ENCODE data around the gene ZFR2. TPM values are rescaled to one million over a fixed set of nuclear protein-coding genes. Genes with fewer than 3 reads are reported as not detected.
A peak's percentile ranks its signal among the peaks of the same experiment; 100 is the strongest.

Gene ZFR2
- total RNA-seq, 2 experiments from 2014 or later: 0.73 to 0.82 TPM

DNA sequence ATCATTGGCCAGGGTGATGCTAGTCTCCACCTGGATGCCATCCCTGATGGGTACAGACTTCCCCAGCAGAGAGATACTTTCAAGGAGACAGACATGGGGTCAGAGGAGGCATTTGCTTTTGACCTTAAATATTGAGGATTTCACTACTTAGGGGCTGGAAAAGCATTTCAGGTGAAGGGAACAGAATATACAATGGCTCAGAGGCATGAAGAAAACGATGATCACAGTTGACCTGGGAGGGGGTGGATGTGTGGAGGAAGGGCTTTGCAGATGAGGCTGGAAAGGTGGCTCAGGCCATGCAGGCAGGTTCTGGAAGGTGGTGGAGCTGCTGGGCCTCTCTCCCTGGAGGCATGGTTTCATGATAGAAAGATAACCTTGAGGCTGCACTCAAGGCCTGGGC is 86.5 kb downstream of the ZFR2 start:
- H3K36me3 Mint-ChIP-seq (ENCODE audit: low read depth): peaks cover 19% of the 10 kb centered on the region
- H3K27ac Mint-ChIP-seq: no peak overlapping the region
- H3K9me3 Mint-ChIP-seq: peaks cover 4% of the 10 kb centered on the region
- ChIA-PET POLR2A (interaction anchor here (1.6 kb wide), 1 partner anchor 19 kb away, joined by 4 read pairs; the partner anchor contains the start of gene MRPL54), CTCF (no interaction called here)
- DNase-seq (no peak), ATAC-seq (ENCODE audit: poor library complexity) (no peak)
- no peak overlapping the region for H3K4me3 ChIP-seq (ENCODE audit: low read length)
- peaks cover 18% of the 10 kb centered on the region for H3K4me1 ChIP-seq (ENCODE audit: insufficient read depth, low read length)
- H3K27me3 ChIP-seq (ENCODE audit: control insufficient read depth in 1 of 2, insufficient read depth in 2 of 2, low read length in 2 of 2): no peaks in the 10 kb centered on the region
- H3K4me1 Mint-ChIP-seq (ENCODE audit: low read depth): peaks cover 8% of the 10 kb centered on the region
- peaks cover 4% of the 10 kb centered on the region for H3K36me3 ChIP-seq (ENCODE audit: insufficient read depth, low read length)
- intact Hi-C loops (cut with DNase I, micrococcal nuclease): loop anchor here in 1 of 2 experiments (5.0 kb wide), 1 partner anchor 40 kb away; no protein-coding TSS in a partner anchor
- H3K4me3 Mint-ChIP-seq: peak overlapping the region; percentile 73
- peaks cover 17 to 41% of the 10 kb centered on the region in 2 experiments for H3K9me3 ChIP-seq (ENCODE audit: control insufficient read depth in 1 of 2, insufficient read depth in 1 of 2, low read length in 2 of 2)
- TF ChIP-seq, protein P1, sequence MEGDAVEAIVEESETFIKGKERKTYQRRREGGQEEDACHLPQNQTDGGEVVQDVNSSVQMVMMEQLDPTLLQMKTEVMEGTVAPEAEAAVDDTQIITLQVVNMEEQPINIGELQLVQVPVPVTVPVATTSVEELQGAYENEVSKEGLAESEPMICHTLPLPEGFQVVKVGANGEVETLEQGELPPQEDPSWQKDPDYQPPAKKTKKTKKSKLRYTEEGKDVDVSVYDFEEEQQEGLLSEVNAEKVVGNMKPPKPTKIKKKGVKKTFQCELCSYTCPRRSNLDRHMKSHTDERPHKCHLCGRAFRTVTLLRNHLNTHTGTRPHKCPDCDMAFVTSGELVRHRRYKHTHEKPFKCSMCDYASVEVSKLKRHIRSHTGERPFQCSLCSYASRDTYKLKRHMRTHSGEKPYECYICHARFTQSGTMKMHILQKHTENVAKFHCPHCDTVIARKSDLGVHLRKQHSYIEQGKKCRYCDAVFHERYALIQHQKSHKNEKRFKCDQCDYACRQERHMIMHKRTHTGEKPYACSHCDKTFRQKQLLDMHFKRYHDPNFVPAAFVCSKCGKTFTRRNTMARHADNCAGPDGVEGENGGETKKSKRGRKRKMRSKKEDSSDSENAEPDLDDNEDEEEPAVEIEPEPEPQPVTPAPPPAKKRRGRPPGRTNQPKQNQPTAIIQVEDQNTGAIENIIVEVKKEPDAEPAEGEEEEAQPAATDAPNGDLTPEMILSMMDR (IDR thresholded peaks at IDR 0.05): no peak
- H3K27me3 Mint-ChIP-seq: no peaks in the 10 kb centered on the region
- no peak overlapping the region for H3K27ac ChIP-seq (ENCODE audit: low read depth in 1 of 2, low read length in 2 of 2)

DNA sequence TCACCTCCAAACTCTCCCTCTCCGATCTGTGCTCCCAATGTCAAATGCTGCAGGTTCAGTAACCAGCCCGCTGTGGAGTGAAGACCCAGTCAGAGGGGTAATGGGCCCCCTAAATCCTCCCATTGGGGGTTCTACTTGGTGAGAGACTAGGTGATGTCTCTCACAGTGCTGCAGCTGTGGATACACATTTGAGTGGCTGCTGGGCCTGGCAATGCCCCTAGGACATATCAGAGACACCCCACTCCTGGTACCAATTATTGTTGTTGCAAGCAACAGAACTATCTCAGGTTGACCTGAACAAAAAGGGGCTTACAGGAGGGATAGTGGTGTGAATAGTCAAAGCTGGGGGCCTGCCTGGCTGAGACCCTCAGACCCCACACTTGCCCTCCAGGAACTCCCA is 87.2 kb downstream of the ZFR2 start:
- H3K4me1 ChIP-seq (ENCODE audit: insufficient read depth, low read length): peaks cover 16% of the 10 kb centered on the region
- H3K4me3 Mint-ChIP-seq: no peak overlapping the region
- ChIA-PET POLR2A (interaction anchor here (2.4 kb wide), 1 partner anchor 19 kb away, joined by 11 read pairs; the partner anchor contains the start of gene MRPL54), CTCF (no interaction called here)
- intact Hi-C loops (cut with DNase I, micrococcal nuclease): loop anchor here in 1 of 2 experiments (5.0 kb wide), 1 partner anchor 41 kb away; no protein-coding TSS in a partner anchor
- no peaks in the 10 kb centered on the region for H3K27me3 Mint-ChIP-seq
- peaks cover 4% of the 10 kb centered on the region for H3K9me3 Mint-ChIP-seq
- H3K36me3 Mint-ChIP-seq (ENCODE audit: low read depth): peaks cover 19% of the 10 kb centered on the region
- TF ChIP-seq, protein P1 (IDR thresholded peaks at IDR 0.05): no peak
- no peak for ATAC-seq (ENCODE audit: poor library complexity)
- H3K27ac ChIP-seq (ENCODE audit: low read depth in 1 of 2, low read length in 2 of 2): no peak overlapping the region
- H3K4me1 Mint-ChIP-seq (ENCODE audit: low read depth): peaks cover 8% of the 10 kb centered on the region
- H3K9me3 ChIP-seq (ENCODE audit: control insufficient read depth in 1 of 2, insufficient read depth in 1 of 2, low read length in 2 of 2): peaks cover 17 to 41% of the 10 kb centered on the region in 2 experiments
- no peak overlapping the region for H3K4me3 ChIP-seq (ENCODE audit: low read length)
- no peak overlapping the region for H3K27ac Mint-ChIP-seq
- no peaks in the 10 kb centered on the region for H3K27me3 ChIP-seq (ENCODE audit: control insufficient read depth in 1 of 2, insufficient read depth in 2 of 2, low read length in 2 of 2)
- DNase-seq: no peak
- peaks cover 4% of the 10 kb centered on the region for H3K36me3 ChIP-seq (ENCODE audit: insufficient read depth, low read length)

DNA sequence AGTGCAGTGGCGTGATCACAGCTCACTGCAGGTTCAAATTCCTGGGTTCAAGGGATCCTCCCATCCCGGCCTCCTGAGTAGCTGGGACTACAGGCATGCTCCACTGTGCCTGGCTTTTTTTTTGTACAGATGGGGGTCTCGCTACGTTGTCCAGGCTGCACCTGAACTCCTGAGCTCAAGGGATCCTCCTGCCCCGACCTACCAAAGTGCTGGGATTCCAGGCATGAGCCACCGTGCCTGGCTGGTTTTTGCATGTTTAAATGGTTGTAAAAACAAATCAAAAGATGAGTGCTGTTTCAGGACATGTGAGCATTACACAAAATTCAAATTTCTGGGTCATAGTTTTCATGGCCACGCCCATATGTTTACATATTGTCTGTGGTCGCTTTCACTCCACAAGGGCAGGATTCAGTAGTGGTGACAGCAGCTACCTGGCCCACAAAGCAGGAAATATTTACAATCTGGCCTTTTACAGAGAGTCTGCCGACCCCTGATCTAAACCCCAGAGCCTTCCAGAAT is 88.0 kb downstream of the ZFR2 start:
- peaks cover 13% of the 10 kb centered on the region for H3K4me1 ChIP-seq (ENCODE audit: insufficient read depth, low read length)
- ChIA-PET CTCF (no interaction called here), POLR2A (interaction anchor here (0.9 to 2.4 kb wide), 2 partner anchors 18 to 32 kb away, joined by 3 to 11 read pairs; partner anchors contain the start of gene MRPL54)
- H3K27me3 ChIP-seq (ENCODE audit: control insufficient read depth in 1 of 2, insufficient read depth in 2 of 2, low read length in 2 of 2): no peaks in the 10 kb centered on the region
- H3K4me3 ChIP-seq (ENCODE audit: low read length): no peak overlapping the region
- no peak overlapping the region for H3K27ac Mint-ChIP-seq
- no peak for ATAC-seq (ENCODE audit: poor library complexity)
- H3K9me3 Mint-ChIP-seq: peaks cover 4% of the 10 kb centered on the region
- TF ChIP-seq, protein P1 (IDR thresholded peaks at IDR 0.05): no peak
- H3K4me1 Mint-ChIP-seq (ENCODE audit: low read depth): peaks cover 8% of the 10 kb centered on the region
- H3K36me3 Mint-ChIP-seq (ENCODE audit: low read depth): peaks cover 19% of the 10 kb centered on the region
- H3K4me3 Mint-ChIP-seq: no peak overlapping the region
- peaks cover 4% of the 10 kb centered on the region for H3K36me3 ChIP-seq (ENCODE audit: insufficient read depth, low read length)
- H3K27ac ChIP-seq (ENCODE audit: low read depth in 1 of 2, low read length in 2 of 2): no peak overlapping the region
- DNase-seq: no peak
- intact Hi-C loops (cut with DNase I, micrococcal nuclease): loop anchor here in 1 of 2 experiments (5.0 kb wide), 1 partner anchor 41 kb away; no protein-coding TSS in a partner anchor
- H3K9me3 ChIP-seq (ENCODE audit: control insufficient read depth in 1 of 2, insufficient read depth in 1 of 2, low read length in 2 of 2): peaks cover 17 to 41% of the 10 kb centered on the region in 2 experiments
- no peaks in the 10 kb centered on the region for H3K27me3 Mint-ChIP-seq
